Vagina (tissue), 2 donors: Measurements from ENCODE around the gene NOVA2. TPM values are rescaled to one million over a fixed set of nuclear protein-coding genes. Genes with fewer than 3 reads are reported as not detected.

Source experiments
- DNase-seq, 2 donors: peaks; one replicate each; pipeline ENCODE4 v3.0.0-alpha.2; 2017; ENCODE audit errors: extremely low spot score in 2 of 2
- H3K27ac ChIP-seq: fragments of 200-600 bp; sonication (generic); one replicate; pipeline ENCODE4 v1.5.1; 2019
- H3K27me3 ChIP-seq: fragments of 200-600 bp; sonication (generic); one replicate; pipeline ENCODE4 v1.5.1; 2019
- H3K36me3 ChIP-seq, 2 donors: fragments of 200-600 bp; sonication (generic); one replicate each; pipeline ENCODE4 v1.5.1; 2017 to 2019
- H3K4me1 ChIP-seq: fragments of 200-600 bp; sonication (generic); one replicate; pipeline ENCODE4 v1.5.1; 2019
- H3K4me3 ChIP-seq, 2 donors: fragments of 200-600 bp; sonication (generic); 1 replicate in 1 of 2; 2 replicates in 1 of 2; pipeline ENCODE4 v1.5.1; 2016 to 2019
- H3K9me3 ChIP-seq: fragments of 200-600 bp; sonication (generic); one replicate; pipeline ENCODE4 v1.5.1; 2019
- CTCF ChIP-seq, 3 experiments: fragments of 450-650 bp in 2 of 3; fragments of 200-600 bp in 1 of 3; sonication (generic) in 1 of 3; IDR thresholded peaks; one replicate each; pipeline ENCODE4 v1.5.1; 2017 to 2019; ENCODE audit warnings: antibody characterized with exemption in 3 of 3, mild to moderate bottlenecking in 2 of 3, moderate library complexity in 2 of 3
- POLR2A ChIP-seq, 2 donors: fragments of 450-650 bp; IDR thresholded peaks; one replicate each; pipeline ENCODE4 v1.6.1; 2017; ENCODE audit warnings: antibody characterized with exemption in 2 of 2, mild to moderate bottlenecking in 2 of 2, moderate library complexity in 2 of 2
- POLR2AphosphoS5 ChIP-seq, 2 donors: sonication (generic); formaldehyde crosslinking; IDR thresholded peaks; one replicate each; pipeline ENCODE4 v1.9.0; 2017; ENCODE audit warnings: antibody characterized with exemption in 2 of 2, mild to moderate bottlenecking in 2 of 2, low read depth in 1 of 2; ENCODE audit not compliant: insufficient read depth in 1 of 2
- intact Hi-C: fragments of 100-400 bp; cut with DNase I; formaldehyde crosslinking; loops from one replicate; pipeline ENCODE4 v1.15.1; 2023
- total RNA-seq: library from RNA; depleted of rRNA; stranded (reverse); fragments of >200 nt; gene quantifications from one replicate; pipeline ENCODE4 v1.2.3, GENCODE V29; 2016

The NOVA2 gene
- total RNA-seq, 1 donor from 2014 or later: 1.5 TPM

GRCh38 chr19:45902651-45903625, 70.7 kb downstream of the NOVA2 start:
- peak in 1 of 2 donors; percentile 61 for TF ChIP-seq POLR2A (IDR thresholded peaks at IDR 0.05)
- TF ChIP-seq CTCF (IDR thresholded peaks at IDR 0.05): no peak
- peak; percentile 97 to 99 for TF ChIP-seq POLR2AphosphoS5 (IDR thresholded peaks at IDR 0.05; ENCODE audit: insufficient read depth in 1 of 2, low read depth in 1 of 2)
- Histone ChIP-seq H3K4me1 (peaks cover 24% of the 10 kb centered on the region), H3K27me3 (no peaks in the 10 kb centered on the region), H3K27ac (peak overlapping the region; percentile 77), H3K36me3 (peaks cover 0 to 24% of the 10 kb centered on the region in 2 donors), H3K9me3 (no peaks in the 10 kb centered on the region), H3K4me3 (peak overlapping the region; percentile 84 to 89)
- no peak for DNase-seq
- intact Hi-C loops: no loop called here

- Histone ChIP-seq H3K4me1 (peaks cover 24% of the 10 kb centered on the region), H3K27ac (peak within 1 kb of the TSS; percentile 77), H3K27me3 (no peaks in the 10 kb centered on the region), H3K4me3 (peak within 1 kb of the TSS; percentile 84 to 89), H3K9me3 (no peaks in the 10 kb centered on the region), H3K36me3 (peaks cover 0 to 31% of the 10 kb centered on the region in 2 donors)
- DNase-seq: no peak
- TF ChIP-seq CTCF (IDR thresholded peaks at IDR 0.05) (no peak), POLR2AphosphoS5 (IDR thresholded peaks at IDR 0.05; ENCODE audit: insufficient read depth in 1 of 2, low read depth in 1 of 2) (no peak), POLR2A (IDR thresholded peaks at IDR 0.05) (no peak)
- intact Hi-C loops: no loop called here
Measured at GRCh38 chr19:45901912-45902650, 71.6 kb downstream of the NOVA2 start, which contains the start of gene MYPOP. Gene MYPOP (minus strand): TSS chr19:45902613. CDS start chr19:45901773, 840 bp downstream.

- TF ChIP-seq POLR2A (IDR thresholded peaks at IDR 0.05): no peak
- TF ChIP-seq POLR2AphosphoS5 (IDR thresholded peaks at IDR 0.05; ENCODE audit: insufficient read depth in 1 of 2, low read depth in 1 of 2): no peak
- no peak for TF ChIP-seq CTCF (IDR thresholded peaks at IDR 0.05)
- peaks cover 0 to 31% of the 10 kb centered on the region in 2 donors for H3K36me3 ChIP-seq
- DNase-seq: no peak
- H3K4me3 ChIP-seq: peak overlapping the region; percentile 84 to 89
- peak overlapping the region; percentile 74 for H3K27ac ChIP-seq
- no peaks in the 10 kb centered on the region for H3K27me3 ChIP-seq
- peaks cover 24% of the 10 kb centered on the region for H3K4me1 ChIP-seq
- intact Hi-C loops: no loop called here
- no peaks in the 10 kb centered on the region for H3K9me3 ChIP-seq
Measured at GRCh38 chr19:45901432-45901911, 72.2 kb downstream of the NOVA2 start.

GRCh38 chr19:45900738-45901431, 72.8 kb downstream of the NOVA2 start:
- Histone ChIP-seq H3K4me3 (peak overlapping the region; percentile 84 to 89), H3K36me3 (peaks cover 0 to 34% of the 10 kb centered on the region in 2 donors), H3K4me1 (peaks cover 24% of the 10 kb centered on the region), H3K9me3 (no peaks in the 10 kb centered on the region), H3K27ac (peak overlapping the region; percentile 74), H3K27me3 (no peaks in the 10 kb centered on the region)
- intact Hi-C loops: no loop called here
- DNase-seq: no peak
- TF ChIP-seq POLR2A (IDR thresholded peaks at IDR 0.05): no peak
- TF ChIP-seq CTCF (IDR thresholded peaks at IDR 0.05): no peak
- TF ChIP-seq POLR2AphosphoS5 (IDR thresholded peaks at IDR 0.05; ENCODE audit: insufficient read depth in 1 of 2, low read depth in 1 of 2): no peak
